GM21447 (cell line): ENCODE data around the gene VAMP2.

ENCODE experiments used
- ATAC-seq: cut with Tn5 transposase; IDR thresholded peaks from one replicate; pipeline ENCODE4 v1.9.1; 2021; ENCODE audit not compliant: unreplicated experiment

The VAMP2 gene

DNA sequence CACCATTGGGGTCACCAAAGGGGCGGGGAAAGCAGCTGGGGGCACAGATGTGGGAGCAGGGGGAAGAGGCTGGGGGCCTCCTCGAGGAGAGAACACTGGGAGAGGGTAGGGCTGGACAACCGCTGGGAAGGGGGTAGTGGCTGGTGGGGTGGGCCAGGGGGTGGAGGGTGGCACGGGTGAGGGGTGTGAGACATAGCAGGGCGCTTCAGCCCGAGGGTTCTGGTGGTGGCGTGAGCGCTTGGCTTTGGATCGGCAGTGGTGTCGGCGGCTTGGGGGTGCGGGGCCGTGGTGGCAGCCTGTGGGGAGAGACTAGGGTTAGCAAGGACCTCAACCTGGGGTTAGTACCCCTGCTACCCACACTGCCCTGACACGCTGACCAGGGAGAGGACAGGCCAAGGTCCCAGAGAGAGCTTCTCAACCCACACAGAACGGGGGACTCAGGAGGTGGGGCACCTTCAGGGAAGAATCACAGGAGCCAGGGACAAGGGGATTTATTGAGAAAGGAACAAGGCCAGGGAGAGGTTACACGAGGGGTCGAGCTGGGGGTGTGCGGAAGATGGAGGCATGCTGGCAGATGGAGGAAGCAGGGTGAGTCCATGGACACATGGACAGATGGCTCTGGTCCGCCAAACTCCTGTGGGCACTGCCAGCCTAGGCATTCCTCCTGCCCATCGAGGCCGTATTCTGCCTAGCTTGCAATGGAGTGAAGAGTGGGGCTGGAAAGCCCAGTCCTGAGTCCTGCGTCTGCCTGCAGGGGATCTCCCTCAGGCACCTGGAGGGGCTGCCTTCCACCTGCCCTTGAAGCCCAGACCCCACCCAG lies 19.0 kb downstream of the VAMP2 start:
- no peak for ATAC-seq

DNA sequence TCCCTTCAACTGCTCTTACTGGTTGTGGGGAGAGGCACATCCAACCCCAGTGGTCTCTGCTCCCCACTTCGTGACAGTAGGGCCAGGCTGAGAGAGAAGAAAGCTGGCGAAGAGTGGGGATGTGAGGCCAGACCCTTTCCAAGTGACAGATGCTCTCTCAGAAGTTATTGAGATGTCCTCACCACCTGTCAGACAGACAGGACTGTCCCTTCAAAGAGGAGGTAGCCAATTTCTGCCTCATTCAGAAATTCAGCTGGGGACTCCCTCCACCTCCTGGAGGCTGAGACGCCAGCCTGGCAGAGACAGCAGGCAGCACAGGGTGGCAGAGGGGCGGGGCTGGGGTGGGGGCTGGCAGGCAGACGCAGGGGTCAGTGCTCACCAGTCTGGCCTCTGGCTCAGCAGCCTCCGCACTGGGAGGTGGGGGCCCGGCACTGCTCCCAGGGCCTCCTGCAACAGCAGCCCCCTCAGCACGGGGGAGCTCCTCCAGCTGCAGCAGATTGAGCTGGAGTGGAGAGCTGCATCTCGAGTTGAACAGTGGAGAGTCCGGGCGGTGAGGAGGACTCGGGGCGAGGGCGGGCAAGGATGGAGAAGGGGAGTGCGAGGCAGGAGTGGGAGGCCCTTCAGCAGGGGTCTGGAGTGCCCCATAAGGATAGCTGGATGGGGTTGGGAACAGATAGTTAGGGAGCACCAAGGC lies 19.7 kb downstream of the VAMP2 start:
- no peak for ATAC-seq

DNA sequence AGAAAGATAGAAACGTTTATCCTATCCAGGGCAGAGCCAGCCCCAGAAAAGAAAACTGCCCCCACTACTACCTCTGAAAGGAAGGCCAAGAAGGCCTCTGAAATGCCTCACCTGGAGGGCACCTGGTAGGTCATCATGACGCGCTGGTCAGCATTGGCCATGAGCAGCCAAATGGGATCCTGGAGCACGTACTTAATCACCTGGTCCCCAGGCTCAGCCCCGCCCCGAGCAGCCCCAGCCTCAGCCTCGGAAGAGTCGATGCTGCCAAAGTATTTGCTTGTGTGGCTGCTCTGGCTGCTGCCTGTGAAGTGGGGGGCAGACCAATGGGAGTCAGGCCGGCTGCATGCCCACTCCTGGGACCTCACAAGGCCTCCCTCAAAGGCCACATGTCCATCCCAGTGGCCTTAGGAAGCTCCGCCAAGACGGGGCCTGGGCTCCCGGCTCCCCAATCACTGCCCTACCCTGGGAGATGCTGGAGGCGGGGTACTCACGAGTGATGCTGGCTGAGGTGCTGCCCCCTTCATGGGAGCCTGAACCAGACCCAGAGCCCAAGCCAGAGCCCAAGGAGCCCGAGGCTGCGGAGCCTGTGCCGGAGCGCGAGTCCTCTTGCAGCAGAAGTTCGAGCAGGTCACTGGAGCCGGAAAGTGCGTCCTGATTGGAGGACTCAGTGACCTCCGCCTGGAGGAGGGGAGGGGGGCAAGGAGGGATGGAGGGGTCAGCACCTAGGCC lies 20.4 kb downstream of the VAMP2 start:
- ATAC-seq = no peak

DNA sequence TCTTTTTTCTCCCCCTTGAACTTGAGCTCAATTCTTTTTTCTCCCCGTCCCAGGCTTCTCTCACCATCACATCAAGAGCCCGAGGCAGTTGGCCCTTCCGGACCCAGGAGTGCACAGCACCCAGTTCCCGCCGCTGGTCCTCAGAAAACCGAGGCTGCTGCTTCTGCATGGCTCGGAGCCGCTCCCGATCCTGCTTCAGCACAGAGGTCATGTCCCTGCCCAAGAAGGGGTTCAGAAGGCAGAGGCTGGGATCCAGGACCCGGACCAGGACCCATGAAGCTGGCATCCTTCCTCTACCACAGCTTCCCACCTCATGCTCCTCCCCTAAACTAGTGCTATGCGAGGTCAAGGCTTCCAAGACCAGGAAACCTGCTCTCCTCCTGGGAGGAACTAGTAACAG lies 21.0 kb downstream of the VAMP2 start:
- ATAC-seq = no peak

DNA sequence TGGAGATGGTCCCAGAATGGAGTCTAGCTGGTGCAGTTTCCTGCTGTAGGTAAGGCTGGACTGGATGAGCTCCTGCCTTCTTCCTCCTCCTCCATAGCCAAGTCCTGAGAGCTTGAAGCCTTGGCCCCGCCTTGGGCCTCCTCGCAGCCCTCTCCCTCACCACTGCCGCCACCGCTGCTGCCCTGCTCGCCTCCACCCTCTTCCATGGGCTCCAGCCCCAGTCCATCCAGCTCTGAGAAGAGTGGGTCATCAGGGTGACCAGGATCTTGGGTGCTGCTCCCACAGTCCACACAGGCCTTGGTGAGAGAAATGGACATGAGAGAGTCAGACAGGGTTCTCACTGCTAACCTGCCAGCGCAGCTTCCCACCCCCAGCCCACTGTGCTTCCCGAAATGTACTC lies 21.7 kb downstream of the VAMP2 start:
- ATAC-seq = no peak

DNA sequence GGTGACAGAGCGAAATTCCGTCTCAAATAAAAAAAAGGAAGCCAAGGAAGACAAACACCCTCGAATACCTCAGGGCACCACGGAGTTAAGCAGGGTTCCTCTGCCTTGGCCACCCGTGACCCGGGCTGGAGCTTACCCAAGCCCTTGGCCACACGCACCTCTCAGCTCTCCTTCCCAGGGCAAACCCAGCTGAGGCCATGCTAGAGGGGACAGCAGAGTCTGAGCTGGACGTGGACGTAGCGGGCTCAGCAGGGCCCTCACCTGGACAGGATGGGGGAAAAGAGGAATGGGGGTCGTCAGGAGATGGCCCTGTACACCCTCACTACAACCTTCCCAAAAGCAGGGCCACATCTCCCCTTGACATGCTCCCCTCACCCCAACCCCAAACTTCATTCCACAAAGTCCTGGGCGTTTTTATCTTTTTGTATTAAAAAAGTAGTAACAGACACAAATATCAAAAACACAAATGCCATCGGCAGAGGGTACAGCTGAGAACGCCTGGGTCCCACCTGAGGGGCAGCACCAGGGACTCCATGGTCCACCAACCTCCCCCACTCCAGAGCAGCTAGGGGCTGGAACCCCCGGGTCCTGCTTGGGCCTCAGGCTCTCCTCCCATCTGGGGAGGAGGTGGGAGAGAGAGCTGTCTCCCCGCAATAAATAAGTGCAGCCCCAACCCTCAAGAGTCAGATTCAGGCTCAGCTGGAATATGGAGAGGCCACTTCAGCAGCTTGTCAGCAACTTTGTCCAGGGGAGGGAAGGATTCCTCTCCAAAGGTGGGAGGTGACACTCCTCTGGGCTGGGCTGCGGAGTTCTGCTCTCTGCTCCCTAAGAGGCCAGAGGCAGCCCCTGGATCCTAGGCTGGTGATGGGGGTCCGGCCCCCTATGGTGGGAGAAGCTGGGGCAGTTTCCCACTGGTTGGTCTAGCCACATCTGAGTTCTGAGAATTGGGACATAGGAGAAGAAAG lies 22.4 kb downstream of the VAMP2 start:
- ATAC-seq = no peak

DNA sequence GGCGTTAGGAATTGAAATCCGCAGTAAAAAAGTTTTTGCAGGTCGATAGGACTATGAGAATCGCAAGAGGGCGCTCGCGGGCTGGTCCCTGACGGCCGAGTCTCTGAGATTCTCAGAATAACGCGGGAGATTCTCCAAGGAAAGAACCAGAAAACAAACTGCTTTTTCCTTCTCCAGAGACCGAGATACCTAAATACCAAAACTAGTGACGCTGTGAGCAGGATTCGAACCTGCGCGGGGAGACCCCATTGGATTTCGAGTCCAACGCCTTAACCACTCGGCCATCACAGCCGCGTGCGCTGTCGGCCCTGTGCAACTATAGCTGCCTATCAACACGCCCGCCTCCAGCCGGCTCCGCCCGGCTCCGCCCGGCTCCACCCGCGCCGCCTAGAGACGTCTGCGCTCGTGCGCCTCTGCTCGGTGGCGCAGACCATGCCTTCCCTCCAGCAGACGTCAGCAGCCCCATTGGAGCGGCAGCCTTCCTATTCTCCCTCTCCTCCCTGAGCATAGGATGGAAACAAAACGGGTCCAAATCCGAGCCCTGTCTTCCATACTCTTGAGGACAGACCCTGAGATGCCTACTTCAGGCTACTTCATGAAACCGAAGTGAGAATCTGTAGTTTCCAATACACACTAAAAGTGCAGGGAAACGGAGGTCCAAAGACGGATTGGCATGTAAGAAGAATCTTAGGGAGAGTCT lies 23.9 kb downstream of the VAMP2 start:
- ATAC-seq = peak; percentile 71

DNA sequence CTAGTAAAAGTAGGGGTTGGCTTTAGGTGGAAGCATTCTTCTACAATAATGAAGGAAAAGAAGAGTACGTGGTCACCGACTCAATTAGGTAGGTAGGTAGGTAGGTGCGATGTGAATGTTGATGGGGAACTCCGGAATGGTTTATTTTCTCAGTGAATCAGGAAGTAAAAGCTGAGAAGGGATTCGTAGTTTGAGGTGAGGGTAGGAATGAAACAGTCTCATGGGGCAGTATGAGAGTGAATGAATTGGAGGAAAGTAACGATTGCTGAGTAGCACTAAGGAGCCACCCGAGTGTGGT lies 24.4 kb downstream of the VAMP2 start:
- no peak for ATAC-seq

DNA sequence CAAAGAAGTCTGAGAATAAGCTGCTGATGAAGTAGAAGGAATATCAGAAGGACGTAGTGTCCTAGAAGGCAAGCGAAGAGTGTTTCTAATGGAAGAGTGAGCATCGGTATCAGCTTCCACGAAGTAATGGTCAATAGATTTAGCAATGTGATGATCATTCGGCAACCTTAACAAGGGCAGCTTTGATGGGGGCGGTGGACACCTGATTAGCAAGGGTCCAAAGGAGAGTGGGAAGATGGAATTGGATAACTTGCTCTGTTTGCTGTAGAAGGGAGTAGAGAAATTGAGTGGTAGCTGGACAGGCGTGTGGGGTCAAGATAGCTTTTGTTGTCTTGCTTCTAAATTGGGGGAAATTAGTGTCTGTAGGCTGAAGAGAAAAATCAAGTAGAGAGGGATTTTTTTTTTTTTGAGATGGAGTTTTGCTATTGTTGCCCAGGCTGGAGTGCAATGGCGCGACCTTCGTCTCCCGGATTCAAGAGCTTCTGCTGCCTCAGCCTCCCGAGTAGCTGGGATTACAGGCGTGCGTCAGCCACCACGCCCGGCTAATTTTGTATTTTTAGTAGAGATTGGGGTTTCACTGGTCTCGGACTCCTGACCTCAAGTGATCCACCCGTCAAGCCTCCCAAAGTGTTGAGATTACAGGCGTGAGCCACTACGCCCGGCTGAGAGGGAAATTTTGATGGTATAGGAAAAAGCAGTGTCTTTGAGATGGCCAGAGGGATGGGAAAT lies 24.9 kb downstream of the VAMP2 start:
- no peak for ATAC-seq

DNA sequence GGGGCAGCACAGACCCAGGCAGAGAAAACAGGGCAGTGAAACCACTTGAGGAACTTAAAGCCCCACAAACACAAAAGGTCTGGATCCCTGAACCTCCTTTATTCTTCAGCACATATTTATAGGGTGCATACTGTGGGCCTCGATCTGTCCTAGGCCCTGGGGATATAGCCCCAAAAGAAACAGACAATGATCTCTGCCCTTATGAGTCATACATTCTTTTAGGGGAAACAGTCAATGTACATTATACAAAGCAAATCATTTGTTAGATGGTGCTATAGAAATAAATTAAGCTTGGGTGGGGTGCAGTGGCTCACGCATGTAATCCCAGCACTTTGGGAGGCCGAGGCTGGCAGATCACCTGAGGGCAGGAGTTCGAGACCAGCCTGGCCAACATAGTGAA lies 28.8 kb downstream of the VAMP2 start:
- ATAC-seq = no peak

DNA sequence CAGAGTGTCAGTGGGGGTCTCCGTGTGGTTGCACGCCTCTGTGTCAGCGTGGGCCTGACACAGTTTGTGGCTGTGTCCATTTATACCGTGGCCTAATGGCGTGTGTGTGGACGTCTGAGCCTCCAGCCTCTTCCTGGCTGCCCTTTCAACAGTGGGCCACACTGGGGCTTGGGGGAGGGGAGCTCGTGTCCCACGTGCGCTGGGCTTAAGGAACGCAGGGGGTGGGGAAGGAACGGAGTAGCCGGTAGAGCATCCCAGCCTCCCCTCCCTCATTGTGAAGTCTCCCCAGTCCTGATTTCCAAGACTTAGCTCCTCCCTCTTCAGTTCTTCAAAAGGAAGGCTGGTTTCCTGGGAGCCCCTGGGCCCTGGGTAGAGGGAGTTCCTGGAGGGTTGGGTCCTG lies 29.3 kb downstream of the VAMP2 start:
- no peak for ATAC-seq

DNA sequence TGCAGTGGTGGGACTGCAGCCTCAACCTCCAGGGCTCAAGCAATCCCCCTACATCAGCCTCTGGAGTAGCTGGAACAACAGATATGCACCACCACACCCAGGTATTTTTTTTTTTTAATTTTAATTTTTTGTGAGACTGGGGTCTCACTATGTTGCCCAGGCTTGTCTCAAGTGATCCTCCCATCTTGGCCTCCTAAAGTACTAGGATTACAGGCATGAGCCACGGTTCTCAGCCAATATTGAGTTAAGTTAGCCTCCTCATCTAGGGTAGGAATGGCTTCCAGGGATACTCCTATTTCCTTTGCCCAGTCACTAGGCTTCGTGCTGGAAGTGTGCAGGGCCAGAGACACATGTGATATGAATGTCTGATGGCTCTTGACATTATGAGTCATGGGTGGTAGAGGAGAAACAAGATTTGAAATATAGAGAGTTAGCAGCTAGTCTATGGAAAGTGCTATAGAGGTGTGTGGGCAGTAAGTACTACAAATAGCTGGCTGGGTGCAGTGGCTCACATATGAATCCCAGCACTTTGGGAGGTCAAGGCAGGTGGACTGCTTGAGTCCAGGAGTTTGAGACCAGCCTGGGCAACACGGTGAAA lies 30.8 kb downstream of the VAMP2 start:
- no peak for ATAC-seq

DNA sequence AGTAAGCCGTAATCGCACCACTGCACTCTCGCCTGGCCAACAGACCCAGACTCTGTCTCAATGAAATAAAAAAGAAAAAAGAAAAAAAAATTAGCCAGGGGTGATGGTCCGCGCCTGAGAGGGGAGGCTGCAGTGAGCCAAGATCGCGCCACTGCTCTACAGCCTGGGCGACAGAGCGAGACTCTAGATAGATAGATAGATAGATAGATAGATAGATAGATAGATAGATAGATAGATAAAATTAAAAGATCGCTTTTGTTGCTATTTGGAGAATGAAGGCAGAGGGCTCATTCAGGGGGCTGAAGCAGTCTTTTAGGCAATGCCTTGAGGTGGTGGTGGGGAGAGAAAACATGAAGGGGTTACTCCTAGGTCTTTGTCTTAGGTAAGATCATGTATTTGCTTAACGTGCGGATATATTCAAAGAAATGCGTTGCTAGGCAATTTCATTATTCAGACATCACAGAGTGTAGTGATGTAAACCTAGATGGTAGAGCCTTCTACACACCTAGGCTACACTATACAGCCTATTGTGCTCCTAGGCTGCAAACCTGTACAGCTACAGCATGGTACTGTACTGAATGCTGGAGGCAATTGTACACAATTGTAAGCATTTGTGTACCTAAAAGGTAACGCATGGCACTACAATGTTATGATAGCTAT lies 34.5 kb downstream of the VAMP2 start:
- ATAC-seq = no peak

DNA sequence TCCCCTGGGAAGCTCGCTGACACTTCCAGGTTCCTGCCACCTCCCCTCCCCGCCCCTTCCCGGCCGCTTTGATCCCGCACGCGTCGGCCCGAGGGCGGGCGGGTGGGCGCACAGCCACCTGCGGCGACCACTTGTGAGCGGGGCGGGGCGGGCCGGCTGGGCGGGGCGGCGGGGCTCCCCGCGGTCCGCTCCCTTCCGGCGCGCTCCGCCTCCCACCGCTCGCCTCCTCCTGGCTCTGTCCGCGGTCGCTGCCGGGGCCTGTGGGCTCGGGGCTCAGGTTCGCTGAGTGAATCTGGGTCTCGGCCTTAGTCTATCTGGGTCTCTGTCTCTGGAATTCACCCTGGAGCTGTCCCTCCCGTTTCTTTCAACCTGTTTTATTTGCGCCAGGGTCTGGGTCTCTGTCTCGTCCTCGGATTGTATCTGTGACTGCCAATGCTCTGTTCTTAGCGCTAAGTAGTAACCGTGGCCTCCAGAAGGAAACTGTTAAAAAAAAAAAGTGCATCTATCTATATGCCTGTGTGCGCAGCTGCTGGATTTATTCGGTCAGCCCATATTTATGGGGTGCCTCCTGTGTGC lies 36.2 kb downstream of the VAMP2 start:
- ATAC-seq = no peak

DNA sequence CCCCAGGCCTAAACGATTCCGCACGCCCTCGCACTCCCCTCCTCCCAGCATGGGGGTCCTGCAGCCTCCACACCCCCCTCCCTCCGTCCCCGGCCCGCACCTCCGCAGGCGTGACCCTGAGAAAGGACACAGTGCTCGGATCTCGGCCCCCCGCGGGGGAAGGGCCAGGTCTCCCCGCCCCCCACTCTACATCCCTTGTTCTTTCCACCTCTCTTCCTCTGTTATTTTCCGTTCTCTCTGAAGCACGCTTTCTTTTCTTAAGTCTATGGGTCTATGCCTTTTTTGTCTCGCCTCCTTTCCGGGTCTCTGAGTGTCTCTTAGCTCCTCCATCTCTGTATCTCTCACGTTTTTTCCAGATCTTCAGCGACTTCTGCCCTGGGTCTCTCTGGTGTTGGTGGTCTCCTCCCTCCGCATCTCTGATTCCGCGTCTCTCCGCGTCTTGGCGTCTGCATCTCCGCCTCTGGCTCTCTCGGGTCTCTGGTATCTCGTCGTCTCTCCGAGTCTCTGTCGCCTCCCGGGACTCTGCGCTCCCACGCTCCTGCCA lies 36.7 kb downstream of the VAMP2 start:
- ATAC-seq = no peak

DNA sequence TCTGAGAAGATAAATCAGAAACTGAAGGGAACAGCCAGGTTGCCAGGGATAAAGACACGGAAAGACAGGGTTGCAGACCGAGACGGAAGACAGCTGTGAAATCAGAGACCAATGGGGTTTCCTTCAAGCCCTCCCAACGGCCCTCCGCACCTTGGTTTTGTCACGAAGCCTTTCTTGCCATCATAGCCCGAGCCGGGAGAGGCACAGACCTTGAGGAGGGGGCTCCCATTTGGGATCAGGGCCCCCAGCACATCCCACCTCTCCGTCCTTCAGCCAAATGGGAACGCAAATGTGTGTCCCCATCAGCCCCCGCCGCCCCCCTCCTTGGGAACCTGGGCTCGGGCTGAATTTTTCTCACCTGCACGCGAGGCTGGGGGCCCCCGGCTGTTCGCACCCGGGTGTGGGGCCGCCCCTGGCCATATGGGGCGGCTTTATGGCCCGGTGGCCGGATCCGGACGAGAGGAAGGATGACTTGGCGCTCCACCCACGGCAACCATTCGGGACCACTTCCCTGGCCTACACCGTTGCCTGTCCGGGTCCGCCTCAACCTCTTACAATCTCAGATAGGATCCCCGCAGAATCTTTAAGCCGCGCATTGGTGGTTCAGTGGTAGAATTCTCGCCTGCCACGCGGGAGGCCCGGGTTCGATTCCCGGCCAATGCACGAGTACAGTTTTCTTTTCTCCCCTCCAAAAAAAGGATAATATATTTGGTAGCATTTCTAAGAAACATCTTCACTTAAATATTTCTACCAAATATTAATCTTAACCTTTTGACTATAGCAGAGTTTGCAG lies 37.4 kb downstream of the VAMP2 start:
- peak; percentile 25 for ATAC-seq

DNA sequence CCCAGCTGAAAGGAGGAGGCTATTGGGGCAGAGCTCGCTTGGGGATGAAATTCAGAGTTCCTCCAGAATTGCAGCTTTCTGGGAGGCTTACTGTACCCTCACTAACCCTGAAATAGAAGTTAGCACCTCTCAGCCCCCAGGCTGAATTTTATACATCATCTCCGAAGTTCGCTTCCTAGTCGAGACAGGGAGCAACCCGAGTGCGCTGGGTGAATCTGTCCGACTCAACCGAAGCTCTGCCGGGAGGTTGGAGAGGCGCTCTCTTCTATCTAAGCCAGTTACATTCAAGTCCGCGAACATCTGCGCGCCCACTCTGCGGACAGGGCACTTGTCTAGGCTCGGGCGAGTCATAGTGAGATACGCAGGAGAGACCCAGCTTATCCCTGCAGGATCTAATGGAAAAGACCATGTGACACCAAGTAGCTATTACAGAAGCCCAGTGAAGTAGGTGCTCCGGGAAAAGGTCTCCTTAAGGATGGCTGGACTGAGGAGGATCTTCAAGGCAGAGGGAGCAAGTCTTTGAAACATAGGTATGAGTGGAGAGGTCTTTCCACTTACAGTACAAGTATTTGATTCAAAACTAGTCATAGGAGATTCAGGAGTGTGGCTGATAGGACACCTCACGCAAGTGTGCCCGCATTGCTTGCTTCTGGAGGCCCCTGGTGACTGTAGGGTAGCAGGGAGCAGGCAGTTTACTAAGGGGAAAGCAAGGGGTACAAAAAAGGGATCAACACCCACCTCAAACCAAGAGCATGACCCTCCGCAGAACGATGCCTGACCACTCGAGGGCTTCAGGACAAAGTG lies 38.2 kb downstream of the VAMP2 start:
- no peak for ATAC-seq
